HG03060 (cell line): ENCODE data around the gene KIR3DL1.
"Not testable (repeated sequence)": the region's sequence is repeated elsewhere in the genome, so short reads cannot be mapped to it uniquely, and the experiment has no call there.

Source experiments
- ATAC-seq: cut with Tn5 transposase; IDR thresholded peaks from one replicate; pipeline ENCODE4 v1.9.1; 2021; ENCODE audit warnings: low read depth, moderate number of reproducible peaks; ENCODE audit not compliant: unreplicated experiment

Gene KIR3DL1

DNA sequence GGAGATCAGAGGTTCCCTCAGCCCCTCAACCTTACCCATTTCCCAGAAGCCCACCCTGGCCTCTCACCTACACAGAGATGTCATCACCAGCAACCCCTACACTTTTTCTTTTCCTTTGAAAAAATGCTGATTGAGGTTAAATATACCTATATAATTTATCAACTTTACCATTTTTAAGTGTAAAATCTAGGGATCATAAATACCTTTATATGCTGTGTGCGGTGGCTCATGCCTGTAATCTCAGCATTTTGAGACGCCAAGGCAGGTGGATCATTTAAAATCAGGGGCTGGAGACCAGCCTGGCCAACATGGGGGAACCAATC is 9.8 kb upstream of the KIR3DL1 start:
- no peak for ATAC-seq

DNA sequence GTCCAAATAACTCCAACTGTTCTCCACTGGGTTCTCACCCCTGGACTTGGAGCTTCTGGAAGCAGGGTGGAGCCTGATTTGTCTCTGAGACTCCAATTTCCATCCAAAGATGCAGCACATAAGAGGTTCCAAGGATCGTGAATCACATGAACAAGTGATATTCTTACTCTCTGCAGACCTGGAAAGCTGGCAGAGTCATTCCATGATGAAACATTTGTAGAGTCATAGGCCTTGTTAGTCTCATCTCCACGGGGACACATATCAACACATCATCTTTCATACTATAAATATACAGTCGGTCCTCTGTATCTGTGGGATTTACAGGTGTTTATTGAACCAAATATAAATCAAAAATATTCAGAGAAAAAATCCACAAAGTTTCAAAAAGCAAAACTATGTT is 1.7 kb upstream of the KIR3DL1 start:
- ATAC-seq, result not testable (repeated sequence)

DNA sequence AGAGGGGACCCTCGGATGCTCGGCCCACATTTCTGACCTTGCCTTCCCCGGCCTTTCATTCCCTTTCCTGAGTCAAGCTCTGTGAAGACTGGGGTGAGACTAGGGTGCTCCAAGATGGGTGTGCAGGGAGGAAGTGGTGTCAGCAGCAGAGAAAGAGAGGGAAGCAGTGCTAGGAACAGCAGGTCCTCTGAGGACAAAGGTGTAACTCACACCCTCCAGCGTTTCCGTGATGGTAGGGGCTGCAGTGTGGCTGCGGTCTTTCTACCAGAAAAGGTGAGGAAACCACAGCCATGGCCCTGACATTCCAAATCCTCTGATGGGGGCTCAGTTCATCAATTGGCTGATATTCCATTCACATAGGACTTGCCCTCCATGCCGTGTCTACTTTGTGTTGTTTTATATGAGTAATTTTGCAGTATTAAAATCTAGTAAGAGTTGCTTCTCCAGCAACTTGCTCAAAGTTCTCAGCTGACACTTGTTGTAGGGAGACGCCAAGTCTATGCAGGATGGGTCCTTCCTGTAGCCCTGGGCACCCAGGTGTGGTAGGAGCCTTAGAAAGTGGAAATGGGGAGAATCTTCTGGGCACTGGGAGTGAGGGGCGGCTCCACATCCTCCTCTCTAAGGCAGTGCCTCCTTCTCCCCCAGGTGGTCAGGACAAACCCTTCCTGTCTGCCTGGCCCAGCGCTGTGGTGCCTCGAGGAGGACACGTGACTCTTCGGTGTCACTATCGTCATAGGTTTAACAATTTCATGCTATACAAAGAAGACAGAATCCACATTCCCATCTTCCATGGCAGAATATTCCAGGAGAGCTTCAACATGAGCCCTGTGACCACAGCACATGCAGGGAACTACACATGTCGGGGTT is 1.6 kb downstream of the KIR3DL1 start:
- ATAC-seq, result no peak

DNA sequence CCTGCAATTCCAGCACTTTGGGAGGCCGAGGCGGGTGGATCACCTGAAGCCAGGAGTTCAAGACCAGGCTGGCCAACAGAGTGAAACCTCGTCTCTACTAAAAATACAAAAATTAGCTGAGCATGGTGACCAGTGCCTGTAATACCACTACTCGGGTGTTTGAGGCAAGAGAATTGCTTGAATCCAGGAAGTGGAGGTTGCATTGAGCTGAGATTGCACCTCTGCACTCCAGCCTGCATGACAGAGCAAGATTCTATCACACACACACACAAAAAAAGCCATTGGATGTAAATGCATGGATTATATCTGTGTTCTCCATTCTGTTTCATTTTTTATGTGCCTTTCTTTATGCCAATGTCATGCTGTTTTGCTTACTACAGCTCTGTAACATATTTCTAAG is 8.1 kb downstream of the KIR3DL1 start:
- ATAC-seq, result not testable (repeated sequence)

DNA sequence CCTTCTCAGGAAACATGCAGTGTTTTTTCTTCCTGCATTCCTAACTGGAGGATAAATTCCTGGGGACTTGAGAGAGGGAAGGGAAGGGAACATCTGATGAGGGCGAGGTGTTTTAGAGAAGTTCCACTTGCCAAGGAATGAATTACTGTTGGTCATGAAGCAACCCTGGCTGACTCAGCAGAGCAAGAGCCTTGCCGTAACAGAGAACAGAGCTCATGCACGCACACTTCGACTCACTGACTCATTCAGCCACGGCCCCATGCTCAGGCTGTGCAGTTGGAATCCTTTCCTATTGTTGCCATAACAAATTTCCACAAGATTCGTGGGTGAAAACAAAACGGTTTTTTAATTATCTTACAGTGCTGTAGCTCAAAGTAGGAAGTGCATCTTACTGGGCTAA is 9.1 kb downstream of the KIR3DL1 start:
- not testable (repeated sequence) for ATAC-seq

DNA sequence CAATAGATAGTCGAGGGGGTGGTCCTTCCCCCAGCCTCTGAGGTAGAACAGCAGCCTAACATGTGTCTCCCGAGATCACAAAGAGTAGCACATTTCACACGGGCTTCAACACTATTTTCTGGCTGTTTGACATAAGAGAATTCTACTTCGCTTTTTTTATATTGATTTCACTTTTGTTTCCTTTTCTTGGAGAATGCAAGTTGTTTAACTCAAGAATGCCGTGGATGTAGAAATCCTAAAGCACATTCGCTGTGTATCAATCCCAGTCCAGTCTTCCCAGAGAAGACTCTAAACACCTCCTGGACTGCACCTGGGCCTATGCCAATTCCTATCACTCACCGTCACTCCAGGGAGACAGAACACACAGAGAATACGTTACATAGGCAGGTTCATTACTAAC is 11.8 kb downstream of the KIR3DL1 start:
- not testable (repeated sequence) for ATAC-seq

DNA sequence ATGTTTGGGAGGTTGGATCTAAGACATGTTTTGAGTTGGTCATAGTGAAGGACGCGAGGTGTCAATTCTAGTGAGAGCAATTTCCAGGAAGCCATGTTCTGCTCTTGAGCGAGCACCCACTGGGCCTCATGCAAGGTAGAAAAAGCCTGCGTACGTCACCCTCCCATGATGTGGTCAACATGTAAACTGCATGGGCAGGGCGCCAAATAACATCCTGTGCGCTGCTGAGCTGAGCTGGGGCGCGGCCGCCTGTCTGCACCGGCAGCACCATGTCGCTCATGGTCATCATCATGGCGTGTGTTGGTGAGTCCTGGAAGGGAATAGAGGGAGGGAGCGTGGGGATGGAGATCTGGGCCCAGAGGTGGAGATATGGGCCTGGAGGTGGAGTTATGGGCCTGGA is 16.2 kb downstream of the KIR3DL1 start, which contains the start of gene KIR2DS4:
KIR2DS4 (plus strand) TSS at position 181 of the 400 bp plus-strand sequence.
- ATAC-seq, result not testable (repeated sequence)

DNA sequence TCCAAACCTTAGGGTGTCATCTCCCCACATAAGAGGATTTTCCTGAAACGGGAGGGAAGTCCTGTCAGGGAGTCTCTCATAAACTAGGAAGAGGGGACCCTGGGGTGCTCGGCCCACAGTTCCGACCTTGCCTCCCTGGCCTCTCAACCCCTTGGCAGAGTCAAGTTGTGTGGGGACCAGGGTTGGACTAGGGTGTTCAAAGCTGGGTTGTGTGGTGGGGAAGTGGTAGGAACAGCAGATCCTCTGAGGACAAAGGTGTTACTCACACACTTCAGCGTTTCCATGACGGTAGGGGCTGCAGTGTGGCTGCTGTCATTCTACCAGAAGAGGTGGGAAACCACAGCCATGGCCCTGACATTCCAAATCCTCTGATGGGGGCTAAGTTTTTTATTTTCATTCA is 18.9 kb downstream of the KIR3DL1 start:
- not testable (repeated sequence) for ATAC-seq

DNA sequence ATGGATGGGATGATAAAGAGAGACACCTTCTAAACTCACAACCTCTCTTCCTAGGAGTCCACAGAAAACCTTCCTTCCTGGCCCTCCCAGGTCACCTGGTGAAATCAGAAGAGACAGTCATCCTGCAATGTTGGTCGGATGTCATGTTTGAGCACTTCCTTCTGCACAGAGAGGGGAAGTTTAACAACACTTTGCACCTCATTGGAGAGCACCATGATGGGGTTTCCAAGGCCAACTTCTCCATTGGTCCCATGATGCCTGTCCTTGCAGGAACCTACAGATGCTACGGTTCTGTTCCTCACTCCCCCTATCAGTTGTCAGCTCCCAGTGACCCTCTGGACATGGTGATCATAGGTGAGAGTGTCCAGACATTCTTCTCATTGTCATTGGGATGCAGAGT is 21.3 kb downstream of the KIR3DL1 start:
- ATAC-seq, result not testable (repeated sequence)

DNA sequence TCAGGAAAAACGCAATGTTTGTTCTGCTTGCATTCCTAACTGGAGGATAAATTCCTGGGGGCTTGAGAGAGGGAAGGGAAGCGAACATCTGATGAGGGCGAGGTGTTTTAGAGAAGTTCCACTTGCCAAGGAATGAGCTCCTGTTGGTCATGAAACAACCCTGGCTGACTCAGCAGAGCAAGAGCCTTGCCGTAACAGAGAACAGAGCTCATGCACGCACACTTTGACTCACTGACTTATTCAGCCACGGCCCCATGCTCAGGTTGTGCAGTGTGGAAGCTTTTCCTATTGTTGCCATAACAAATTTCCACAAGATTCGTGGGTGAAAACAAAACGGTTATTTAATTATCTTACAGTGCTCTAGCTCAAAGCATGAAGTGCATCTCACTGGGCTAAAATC is 26.9 kb downstream of the KIR3DL1 start:
- not testable (repeated sequence) for ATAC-seq

DNA sequence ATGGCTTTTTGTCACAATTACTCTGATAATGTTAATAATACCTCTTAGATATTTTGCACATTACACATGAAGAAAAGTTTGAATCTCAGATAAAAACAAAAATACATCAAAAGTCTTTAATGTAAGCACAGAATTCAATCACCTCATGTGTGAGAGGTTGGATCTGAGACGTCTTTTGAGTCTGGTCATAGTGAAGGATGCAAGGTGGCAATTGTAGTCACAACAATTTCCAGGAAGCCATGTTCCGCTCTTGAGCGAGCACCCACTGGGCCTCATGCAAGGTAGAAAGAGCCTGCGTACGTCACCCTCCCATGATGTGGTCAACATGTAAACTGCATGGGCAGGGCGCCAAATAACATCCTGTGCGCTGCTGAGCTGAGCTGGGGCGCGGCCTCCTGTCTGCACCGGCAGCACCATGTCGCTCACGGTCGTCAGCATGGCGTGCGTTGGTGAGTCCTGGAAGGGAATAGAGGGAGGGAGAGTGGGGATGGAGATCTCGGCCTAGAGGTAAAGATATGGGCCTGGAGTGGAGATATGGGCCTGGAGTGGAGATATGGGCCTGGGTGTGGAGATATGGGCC is 33.9 kb downstream of the KIR3DL1 start, which contains the start of gene KIR3DL2:
KIR3DL2 (plus strand) TSS at position 383 of the 580 bp plus-strand sequence; CDS start at position 416, 33 bp downstream.
- not testable (repeated sequence) for ATAC-seq

DNA sequence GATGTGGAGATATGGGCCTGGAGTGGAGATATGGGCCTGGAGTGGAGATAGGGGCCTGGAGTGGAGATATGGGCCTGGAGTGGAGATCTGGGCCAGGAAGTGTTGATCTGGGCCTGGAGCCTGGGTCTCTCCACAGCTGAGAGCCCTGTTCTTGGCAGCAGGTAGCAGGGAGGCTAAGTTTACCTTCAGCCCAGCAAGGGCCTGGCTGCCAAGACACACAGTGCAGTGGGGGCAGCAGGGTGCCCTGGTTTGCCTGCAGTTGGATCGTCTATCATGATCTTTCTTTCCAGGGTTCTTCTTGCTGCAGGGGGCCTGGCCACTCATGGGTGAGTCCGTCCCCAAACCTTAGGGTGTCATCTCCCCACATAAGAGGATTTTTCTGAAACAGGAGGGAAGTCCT is 34.7 kb downstream of the KIR3DL1 start:
- no peak for ATAC-seq

DNA sequence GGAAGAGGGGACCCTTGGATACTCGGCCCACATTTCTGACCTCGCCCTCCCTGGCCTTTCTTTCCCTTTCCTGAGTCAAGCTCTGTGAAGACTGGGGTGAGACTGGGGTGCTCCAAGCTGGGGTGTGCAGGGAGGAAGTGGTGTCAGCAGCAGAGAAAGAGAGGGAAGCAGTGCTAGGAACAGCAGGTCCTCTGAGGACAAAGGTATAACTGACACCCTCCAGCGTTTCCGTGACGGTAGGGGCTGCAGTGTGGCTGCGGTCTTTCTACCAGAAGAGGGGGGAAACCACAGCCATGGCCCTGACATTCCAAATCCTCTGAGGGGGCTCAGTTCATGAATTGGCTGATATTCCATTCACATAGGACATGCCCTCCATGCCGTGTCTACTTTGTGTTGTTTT is 35.1 kb downstream of the KIR3DL1 start:
- no peak for ATAC-seq

DNA sequence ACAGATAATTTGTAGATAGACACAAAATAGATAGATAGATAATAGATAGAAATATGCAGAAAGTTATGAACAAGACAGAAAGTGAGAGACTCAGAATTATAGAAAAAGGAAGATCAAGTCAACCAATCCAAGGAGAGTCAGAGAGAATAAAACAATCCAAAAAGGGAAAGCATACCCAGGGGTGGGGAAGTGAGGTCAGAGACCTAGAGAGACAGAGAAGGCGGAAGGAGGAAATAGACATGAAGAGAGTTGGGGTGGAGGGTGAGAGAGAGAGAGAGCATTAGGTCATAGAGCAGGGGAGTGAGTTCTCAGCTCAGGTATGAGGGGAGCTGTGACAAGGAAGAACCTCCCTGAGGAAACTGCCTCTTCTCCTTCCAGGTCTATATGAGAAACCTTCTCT is 39.0 kb downstream of the KIR3DL1 start:
- not testable (repeated sequence) for ATAC-seq

DNA sequence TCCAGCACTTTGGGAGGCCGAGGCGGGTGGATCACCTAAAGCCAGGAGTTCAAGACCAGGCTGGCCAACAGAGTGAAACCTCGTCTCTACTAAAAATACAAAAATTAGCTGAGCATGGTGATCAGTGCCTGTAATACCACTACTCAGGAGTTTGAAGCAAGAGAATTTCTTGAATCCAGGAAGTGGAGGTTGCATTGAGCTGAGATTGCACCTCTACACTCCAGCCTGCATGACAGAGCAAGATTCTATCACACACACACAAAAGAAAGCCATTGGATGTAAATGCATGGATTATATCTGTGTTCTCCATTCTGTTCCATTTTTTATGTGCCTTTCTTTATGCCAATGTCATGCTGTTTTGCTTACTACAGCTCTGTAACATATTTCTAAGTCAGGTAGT is 42.2 kb downstream of the KIR3DL1 start:
- not testable (repeated sequence) for ATAC-seq

DNA sequence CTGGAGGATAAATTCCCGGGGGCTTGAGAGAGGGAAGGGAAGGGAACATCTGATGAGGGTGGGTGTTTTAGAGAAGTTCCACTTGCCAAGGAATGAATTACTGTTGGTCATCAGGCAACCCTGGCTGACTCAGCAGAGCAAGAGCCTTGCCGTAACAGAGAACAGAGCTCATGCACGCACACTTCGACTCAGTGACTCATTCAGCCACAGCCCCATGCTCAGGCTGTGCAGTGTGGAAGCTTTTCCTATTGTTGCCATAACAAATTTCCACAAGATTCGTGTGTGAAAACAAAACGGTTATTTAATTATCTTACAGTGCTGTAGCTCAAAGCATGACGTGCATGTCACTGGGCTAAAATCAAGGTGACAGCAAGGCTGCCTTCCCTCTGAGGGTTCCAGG is 43.2 kb downstream of the KIR3DL1 start:
- ATAC-seq, result not testable (repeated sequence)

DNA sequence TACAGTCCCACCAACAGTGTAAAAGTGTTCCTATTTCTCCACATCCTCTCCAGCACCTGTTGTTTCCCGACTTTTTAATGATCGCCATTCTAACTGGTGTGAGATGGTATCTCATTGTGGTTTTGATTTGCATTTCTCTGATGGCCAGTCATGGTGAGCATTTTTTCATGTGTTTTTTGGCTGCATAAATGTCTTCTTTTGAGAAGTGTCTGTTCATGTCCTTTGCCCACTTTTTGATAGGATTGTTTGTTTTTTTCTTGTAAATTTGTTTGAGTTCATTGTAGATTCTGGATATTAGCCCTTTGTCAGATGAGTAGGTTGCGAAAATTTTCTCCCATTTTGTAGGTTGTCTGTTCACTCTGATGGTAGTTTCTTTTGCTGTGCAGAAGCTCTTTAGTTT is 47.2 kb downstream of the KIR3DL1 start:
- ATAC-seq, result not testable (repeated sequence)

DNA sequence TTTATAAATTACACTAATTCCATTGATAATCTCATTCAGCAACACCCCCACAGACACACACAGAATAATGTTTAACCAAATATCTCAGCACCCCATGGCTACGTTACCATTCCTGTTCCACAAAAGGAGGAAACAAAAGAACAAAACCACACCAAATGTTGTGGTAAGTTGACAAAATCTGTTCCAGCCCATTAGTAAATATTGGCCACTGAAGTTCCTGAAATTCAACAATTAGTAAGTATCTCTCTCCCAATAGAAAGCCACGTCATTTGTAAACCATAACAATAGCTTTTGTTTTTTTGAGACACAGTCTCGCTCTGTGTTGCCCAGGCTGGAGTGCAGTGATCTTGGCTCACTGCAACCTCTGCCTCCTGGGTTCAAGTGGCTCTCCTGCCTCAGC is 55.4 kb downstream of the KIR3DL1 start:
- no peak for ATAC-seq

DNA sequence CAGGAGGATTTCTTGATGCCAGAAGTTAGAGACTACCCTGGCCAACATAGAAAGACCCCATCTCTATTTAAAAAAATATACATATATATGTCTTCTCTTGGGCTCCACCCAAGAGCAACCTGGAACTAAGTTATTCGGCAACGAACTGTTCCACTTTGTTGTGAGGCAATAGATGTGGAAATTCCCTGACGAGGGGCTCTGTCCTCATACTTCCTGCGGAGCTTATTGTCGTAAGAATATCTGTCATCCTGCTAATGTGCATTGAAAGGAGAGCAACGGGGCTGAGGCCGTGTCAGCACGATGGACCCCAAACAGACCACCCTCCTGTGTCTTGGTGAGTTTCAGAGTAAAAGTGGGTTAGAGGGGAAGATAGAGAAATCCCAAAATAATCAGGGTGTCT is 57.7 kb downstream of the KIR3DL1 start, which contains the start of gene FCAR:
FCAR (plus strand) TSS at position 246 of the 400 bp plus-strand sequence; CDS start at position 301, 55 bp downstream.
- ATAC-seq, result no peak

DNA sequence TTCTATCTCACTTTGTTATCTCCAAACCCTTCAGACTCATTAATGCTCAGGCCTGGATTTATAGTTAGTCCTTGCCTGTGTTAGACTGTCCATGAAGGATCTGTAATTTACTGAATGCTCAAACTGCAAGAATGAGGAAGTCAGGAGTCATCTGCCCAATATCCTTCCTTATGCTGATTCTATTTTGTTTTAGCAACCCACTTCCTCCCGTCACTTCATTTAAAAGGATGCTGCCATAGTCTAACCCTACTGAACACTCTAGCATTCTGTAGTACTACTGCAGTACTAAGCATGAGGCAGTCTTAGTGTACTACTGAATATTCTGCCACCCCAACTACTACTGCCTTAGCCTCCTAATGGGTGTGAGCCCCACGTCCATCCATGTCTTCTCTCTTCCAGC is 59.2 kb downstream of the KIR3DL1 start:
- no peak for ATAC-seq

DNA sequence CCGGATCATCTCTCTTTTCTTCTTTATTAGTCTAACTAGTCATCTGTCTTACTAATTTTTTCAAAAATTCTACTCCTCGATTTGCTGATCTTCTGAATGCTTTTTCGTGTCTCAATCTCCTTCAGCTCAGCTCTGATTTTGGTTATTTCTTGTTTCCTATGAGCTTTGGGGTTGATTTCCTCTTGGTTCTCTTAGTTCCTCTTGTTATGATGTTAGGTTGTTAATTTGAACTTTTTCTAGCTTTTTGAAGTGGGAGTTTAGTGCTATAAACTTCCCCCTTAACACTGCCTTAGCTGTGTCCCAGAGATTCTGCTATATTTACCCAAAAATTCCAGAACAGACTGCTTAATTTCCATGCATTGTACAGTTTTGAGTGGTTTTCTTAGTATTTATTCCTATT is 61.2 kb downstream of the KIR3DL1 start:
- no peak for ATAC-seq
